ENCODE measurements around the gene GADD45GIP1. TPM values are rescaled to one million over a fixed set of nuclear protein-coding genes. Genes with fewer than 3 reads are reported as not detected.

The GADD45GIP1 gene
- total RNA-seq, 1 experiment from 2014 or later, result 36.7 TPM

DNA sequence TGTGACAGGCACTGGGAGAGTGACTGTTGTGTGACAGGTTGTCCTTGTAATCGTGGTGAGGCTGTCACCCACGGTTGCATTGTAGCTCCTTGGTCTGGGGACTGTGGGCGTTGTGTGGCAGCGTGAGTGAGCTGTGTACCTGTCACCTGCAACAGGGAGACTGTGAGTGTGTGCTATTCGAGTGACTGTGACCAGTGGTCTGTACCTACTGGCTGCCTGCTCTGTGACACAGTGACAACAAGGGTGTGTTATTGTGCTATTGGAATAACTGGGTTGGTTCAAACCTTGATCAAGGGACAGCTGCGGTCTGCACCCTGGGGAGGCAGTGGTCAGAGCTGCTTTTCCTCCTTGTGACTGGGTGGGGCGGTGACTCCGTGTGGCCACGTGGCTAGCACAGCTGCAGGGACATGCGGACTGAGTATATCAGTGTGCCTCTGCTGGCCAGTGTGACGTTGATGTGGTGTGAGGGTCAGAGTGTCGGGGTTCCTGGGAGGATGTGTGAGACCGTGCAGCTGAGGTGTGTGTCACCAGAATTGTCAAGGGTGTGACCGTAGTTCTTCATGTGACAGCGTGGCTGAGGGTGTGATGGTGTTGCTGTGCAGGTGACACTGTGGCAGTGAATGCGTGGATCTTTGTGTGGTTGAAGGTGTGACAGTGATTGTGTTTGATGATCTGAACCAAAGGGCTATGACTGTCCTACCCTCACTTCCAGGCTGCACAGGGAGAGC is 28.2 kb upstream of the GADD45GIP1 start:
- Histone ChIP-seq H3K27me3 (ENCODE audit: control insufficient read depth, insufficient read depth, low read length) (no peaks in the 10 kb centered on the region), H3K27ac (ENCODE audit: low read length) (no peak overlapping the region), H3K4me3 (ENCODE audit: low read depth in 2 of 2, low read length in 2 of 2) (no peak overlapping the region), H3K4me1 (ENCODE audit: control insufficient read depth, insufficient read depth, low read length) (peaks cover 12% of the 10 kb centered on the region), H3K9me3 (ENCODE audit: control insufficient read depth, insufficient read depth, low read depth, low read length) (no peaks in the 10 kb centered on the region), H3K36me3 (ENCODE audit: control insufficient read depth, insufficient read depth, low read length) (no peaks in the 10 kb centered on the region)
- ATAC-seq, result peak; percentile 53
- no peak for DNase-seq (ENCODE audit: low read depth, low spot score)
- intact Hi-C loops (cut with micrococcal nuclease; ENCODE audit: unreplicated experiment), result loop anchor here (10.0 kb wide), 1 partner anchor 50 kb away; no protein-coding TSS in a partner anchor
- TF ChIP-seq POLR2AphosphoS5 (IDR thresholded peaks at IDR 0.05; ENCODE audit: low read depth, low read length) (no peak), SIN3A (IDR thresholded peaks at IDR 0.05; ENCODE audit: borderline replicate concordance, insufficient read depth, low read depth, low read length) (no peak), TCF7L2 (IDR thresholded peaks at IDR 0.05; ENCODE audit: low read depth, low read length) (no peak)
- TF ChIP-seq, protein P1, sequence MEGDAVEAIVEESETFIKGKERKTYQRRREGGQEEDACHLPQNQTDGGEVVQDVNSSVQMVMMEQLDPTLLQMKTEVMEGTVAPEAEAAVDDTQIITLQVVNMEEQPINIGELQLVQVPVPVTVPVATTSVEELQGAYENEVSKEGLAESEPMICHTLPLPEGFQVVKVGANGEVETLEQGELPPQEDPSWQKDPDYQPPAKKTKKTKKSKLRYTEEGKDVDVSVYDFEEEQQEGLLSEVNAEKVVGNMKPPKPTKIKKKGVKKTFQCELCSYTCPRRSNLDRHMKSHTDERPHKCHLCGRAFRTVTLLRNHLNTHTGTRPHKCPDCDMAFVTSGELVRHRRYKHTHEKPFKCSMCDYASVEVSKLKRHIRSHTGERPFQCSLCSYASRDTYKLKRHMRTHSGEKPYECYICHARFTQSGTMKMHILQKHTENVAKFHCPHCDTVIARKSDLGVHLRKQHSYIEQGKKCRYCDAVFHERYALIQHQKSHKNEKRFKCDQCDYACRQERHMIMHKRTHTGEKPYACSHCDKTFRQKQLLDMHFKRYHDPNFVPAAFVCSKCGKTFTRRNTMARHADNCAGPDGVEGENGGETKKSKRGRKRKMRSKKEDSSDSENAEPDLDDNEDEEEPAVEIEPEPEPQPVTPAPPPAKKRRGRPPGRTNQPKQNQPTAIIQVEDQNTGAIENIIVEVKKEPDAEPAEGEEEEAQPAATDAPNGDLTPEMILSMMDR (IDR thresholded peaks at IDR 0.05), result no peak
- TF ChIP-seq, protein P2, sequence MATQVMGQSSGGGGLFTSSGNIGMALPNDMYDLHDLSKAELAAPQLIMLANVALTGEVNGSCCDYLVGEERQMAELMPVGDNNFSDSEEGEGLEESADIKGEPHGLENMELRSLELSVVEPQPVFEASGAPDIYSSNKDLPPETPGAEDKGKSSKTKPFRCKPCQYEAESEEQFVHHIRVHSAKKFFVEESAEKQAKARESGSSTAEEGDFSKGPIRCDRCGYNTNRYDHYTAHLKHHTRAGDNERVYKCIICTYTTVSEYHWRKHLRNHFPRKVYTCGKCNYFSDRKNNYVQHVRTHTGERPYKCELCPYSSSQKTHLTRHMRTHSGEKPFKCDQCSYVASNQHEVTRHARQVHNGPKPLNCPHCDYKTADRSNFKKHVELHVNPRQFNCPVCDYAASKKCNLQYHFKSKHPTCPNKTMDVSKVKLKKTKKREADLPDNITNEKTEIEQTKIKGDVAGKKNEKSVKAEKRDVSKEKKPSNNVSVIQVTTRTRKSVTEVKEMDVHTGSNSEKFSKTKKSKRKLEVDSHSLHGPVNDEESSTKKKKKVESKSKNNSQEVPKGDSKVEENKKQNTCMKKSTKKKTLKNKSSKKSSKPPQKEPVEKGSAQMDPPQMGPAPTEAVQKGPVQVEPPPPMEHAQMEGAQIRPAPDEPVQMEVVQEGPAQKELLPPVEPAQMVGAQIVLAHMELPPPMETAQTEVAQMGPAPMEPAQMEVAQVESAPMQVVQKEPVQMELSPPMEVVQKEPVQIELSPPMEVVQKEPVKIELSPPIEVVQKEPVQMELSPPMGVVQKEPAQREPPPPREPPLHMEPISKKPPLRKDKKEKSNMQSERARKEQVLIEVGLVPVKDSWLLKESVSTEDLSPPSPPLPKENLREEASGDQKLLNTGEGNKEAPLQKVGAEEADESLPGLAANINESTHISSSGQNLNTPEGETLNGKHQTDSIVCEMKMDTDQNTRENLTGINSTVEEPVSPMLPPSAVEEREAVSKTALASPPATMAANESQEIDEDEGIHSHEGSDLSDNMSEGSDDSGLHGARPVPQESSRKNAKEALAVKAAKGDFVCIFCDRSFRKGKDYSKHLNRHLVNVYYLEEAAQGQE (IDR thresholded peaks at IDR 0.05; ENCODE audit: insufficient read depth in 1 of 2, low read depth in 2 of 2, low read length in 1 of 2), result no peak
- ChIA-PET CTCF (interaction anchor here (1.0 to 1.1 kb wide), 3 partner anchors 20 to 109 kb away, joined by 3 to 4 read pairs (median 3); no protein-coding TSS in a partner anchor), POLR2A (interaction anchor here (0.6 kb wide), 1 partner anchor 81 kb away, joined by 3 read pairs; no protein-coding TSS in a partner anchor)
- BruUV-seq (replicated peaks), result no TSS peak
- in situ Hi-C loops (cut with HindIII; ENCODE audit: low pct_unique_long_range_greater_than_20kb, low sequenced_read_pairs), result no loop called here

DNA sequence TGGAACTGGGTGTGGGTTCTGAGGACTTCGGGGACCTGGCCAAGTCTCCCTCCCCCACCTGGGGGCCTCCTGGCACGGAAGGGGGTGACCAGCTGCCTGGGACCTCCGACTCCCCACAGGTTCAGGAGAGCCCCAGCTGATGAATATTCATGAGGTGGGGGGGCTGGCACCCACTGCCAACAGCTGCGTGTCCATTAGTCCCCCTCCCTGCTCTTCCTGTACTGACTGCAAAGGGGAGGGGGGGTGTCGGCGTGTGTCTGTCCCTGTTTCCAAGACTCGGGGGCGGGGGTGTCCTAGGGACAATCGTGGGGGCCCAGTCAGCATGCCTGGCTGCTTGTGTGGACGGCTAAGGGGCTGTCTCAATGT is 27.6 kb upstream of the GADD45GIP1 start:
- no peaks in the 10 kb centered on the region for H3K9me3 ChIP-seq (ENCODE audit: control insufficient read depth, insufficient read depth, low read depth, low read length)
- peak overlapping the region; percentile 69; the same call in 1 of the 2 replicates for H3K27ac ChIP-seq (ENCODE audit: low read length)
- BruUV-seq (replicated peaks), result no TSS peak
- in situ Hi-C loops (cut with HindIII; ENCODE audit: low pct_unique_long_range_greater_than_20kb, low sequenced_read_pairs) (no loop called here), intact Hi-C loops (cut with micrococcal nuclease; ENCODE audit: unreplicated experiment) (loop anchor here (10.0 kb wide), 1 partner anchor 50 kb away; no protein-coding TSS in a partner anchor)
- TF ChIP-seq, protein P1 (IDR thresholded peaks at IDR 0.05), result no peak
- TF ChIP-seq SIN3A (IDR thresholded peaks at IDR 0.05; ENCODE audit: borderline replicate concordance, insufficient read depth, low read depth, low read length) (no peak), TCF7L2 (IDR thresholded peaks at IDR 0.05; ENCODE audit: low read depth, low read length) (no peak), POLR2AphosphoS5 (IDR thresholded peaks at IDR 0.05; ENCODE audit: low read depth, low read length) (no peak)
- TF ChIP-seq, protein P2 (IDR thresholded peaks at IDR 0.05; ENCODE audit: insufficient read depth in 1 of 2, low read depth in 2 of 2, low read length in 1 of 2), result no peak
- ATAC-seq, result no peak
- POLR2A ChIA-PET, result no interaction called here
- no peak for DNase-seq (ENCODE audit: low read depth, low spot score)
- H3K4me3 ChIP-seq (ENCODE audit: low read depth in 2 of 2, low read length in 2 of 2), result no peak overlapping the region
- CTCF ChIA-PET, result interaction anchor here (1.1 kb wide), 1 partner anchor 19 kb away, joined by 4 read pairs; no protein-coding TSS in a partner anchor
- H3K27me3 ChIP-seq (ENCODE audit: control insufficient read depth, insufficient read depth, low read length), result no peaks in the 10 kb centered on the region
- peaks cover 12% of the 10 kb centered on the region for H3K4me1 ChIP-seq (ENCODE audit: control insufficient read depth, insufficient read depth, low read length)
- H3K36me3 ChIP-seq (ENCODE audit: control insufficient read depth, insufficient read depth, low read length), result no peaks in the 10 kb centered on the region

All from Panc1 (cell line).